Adipose tissue (tissue), 3 donors: ENCODE measurements around the gene P4HB. TPM values are rescaled to one million over a fixed set of nuclear protein-coding genes. Genes with fewer than 3 reads are reported as not detected.

Experiments used
- H3K27ac ChIP-seq: one replicate; pipeline ENCODE4 v1.5.1; 2013; ENCODE audit warnings: low read depth, low read length
- WGBS, 3 donors: extraction: QIAGEN DNeasy Blood & Tissue Kit; methylation state at CpG; one replicate each; pipeline ENCODE4 v1.1.7; 2013; 5-methylcytosine and 5-hydroxymethylcytosine counted together
- polyA plus RNA-seq, 3 donors: library from polyadenylated mRNA; stranded (reverse); fragments of 200-250 nt; gene quantifications; one replicate each; pipeline ENCODE4 v1.2.3, GENCODE V29; 2013
- donor health status: healthy with polysubstance abuse.
- donor health status: Bipolar disorder and iron deficiency.
- donor health status: healthy.

Gene P4HB
- polyA plus RNA-seq, 3 donors = 377 to 2,064 (median 453) TPM

DNA sequence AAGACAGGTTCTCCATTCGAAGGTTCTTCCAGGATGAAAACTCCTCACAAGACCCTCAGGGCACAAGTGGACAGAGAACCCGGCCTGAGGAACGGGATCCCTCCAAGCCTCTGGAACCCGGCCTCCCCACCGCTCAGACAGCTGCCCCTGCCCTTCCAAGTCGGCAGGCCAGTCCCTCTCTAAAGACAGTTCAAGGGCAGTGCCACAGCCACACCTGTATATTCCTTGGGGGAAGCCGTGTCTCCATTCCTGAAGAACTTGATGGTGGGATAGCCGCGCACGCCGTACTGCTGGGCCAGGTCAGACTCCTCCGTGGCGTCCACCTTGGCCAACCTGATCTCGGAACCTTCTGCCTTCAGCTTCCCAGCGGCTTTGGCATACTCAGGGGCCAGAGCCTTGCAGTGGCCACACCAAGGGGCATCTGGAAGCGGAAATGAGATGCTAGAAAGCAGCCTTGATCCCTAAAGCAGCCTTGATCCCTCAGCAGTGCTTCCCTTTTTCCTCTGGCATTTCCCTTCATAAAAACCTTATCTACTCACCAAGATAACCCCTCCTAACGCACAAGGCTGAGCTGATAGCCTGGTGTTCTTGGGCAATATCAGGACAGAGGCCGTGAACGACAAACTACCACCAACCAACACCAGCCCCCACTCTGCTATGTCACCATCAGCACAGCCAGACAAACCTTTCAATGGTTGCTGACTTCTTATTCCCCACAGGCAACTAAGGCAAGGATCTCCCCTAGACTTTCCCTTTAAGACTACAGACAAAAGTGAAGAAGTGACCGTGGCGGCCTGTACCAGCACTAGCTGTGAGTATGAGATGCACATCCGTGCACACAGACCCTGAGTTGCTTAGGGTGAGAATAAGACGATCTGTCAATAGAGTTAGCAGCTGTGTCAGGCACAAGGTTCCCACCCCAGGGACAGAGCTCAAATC is 1.1 kb downstream of the P4HB start:
- 29 to 52% (median 51%) methylated on average over 22 to 23 of the region's 23 CpGs for WGBS, 3 donors
- H3K27ac ChIP-seq = no peak overlapping the region

DNA sequence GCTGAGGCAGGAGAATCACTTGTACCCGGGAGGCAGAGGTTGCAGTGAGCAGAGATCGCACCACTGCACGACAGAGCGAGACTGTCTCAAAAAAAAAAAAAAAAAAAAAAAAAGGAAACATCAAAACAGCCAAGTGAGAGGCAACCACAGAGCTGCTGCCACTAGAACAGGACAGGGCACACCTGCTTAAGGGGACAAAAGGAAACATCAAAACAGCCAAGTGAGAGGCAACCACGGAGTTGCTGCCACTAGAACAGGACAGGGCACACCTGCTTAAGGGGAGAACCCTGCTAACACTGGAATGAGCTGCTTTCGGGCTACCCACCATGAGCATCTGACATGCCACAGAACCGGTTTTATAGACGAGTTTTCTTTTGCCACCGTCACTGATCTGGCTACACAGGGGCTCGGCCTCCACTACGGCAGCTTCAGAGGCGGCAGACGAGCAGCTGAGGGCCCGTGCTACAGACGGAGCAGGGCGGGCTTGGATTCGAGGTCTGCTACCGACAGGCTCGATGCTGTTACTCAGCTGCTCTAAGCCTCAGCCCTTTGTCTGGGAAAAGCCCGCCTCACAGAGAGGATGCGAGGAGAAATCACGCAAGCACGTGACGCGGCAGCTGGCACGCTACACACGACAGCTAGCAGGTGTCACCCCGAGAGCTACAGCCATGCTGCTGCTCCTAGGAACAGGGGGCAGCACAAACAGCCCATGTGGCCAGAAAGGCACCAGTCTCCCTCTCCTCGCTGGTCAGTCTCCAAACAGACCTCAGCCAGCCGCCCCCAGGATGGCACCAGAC is 2.0 kb downstream of the P4HB start:
- H3K27ac ChIP-seq = no peak overlapping the region
- 40 to 70% (median 70%) methylated on average over 30 of the region's 30 CpGs for WGBS, 3 donors

DNA sequence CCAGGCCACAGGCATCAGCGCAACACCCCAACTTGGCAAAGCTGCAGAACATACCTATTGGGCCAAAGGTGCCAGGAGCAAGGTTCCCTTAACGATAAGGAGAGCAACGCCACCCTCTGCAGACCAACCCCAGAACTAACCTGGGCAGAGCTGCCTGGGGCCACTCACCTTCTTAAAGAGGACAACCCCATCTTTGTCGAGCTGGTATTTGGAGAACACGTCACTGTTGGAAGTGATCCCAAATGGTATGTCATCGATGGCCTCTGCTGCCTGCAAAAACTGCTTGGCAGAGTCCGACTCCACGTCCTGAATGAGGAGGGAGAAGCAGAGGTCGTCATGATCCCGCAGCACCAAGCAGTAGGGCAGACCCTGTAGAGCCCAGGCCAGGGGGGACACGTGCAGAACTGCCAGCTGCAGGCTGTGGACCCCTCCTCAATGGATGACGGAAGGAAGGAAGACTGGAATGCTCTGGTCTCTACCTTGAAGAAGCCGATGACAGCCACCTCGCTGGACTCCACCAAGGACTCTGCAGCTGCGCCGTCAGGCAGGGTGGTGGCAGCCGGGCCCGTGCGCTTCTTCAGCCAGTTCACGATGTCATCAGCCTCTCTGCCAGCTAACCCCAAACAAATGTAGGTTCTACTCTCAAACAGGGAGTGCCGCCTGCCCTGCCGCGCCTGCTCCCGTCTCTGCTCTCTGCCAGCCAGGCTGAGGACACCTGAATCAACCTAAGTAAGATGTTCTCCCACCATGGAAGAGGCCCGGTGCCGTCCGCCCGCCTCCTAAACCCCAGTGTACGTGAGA is 5.2 kb downstream of the P4HB start:
- 38 to 74% (median 71%) methylated on average over 29 of the region's 29 CpGs for WGBS, 3 donors
- H3K27ac ChIP-seq = no peak overlapping the region

DNA sequence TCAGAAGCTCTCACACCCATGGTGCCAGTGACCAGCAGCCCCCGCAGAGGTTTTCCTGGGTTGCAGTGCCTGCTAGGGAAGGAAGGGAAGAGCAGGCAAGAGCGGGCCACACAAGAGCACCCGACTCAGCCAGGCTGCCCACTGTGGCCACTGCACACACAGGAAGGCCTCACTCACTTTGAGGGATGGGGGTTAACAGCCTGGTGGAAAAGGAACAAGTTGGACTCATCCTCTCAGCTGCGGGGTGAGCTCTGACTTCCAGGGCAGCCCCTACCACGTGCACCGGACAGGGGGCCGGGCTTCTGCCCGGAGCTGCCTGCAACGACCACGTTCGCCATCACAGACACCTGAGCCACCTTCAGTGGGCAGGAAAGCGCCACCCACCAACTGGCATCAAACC is 8.1 kb downstream of the P4HB start:
- no peak overlapping the region for H3K27ac ChIP-seq
- 84 to 88% (median 87%) methylated on average over 12 of the region's 12 CpGs for WGBS, 3 donors

DNA sequence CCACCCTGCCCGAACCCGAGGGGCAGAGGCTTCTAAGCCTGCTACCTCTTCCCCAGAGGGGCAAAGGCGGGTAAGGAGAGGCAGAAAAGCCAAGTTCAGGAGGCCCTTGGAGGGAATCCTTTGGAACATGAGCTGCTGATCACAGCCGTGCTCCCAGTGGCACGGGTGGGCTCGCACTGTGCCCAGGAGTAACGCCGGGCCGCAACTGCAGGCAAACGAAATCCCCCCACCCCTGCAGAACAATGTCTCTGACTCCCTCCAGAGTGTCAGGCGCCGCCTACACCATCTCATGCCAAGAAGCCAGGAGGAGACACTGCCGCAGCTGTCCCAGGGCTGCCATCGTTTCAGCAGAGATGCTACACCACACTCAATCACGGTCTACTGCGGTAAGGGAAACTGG is 8.9 kb downstream of the P4HB start:
- WGBS, 3 donors = 88 to 93% (median 90%) methylated on average over 16 of the region's 16 CpGs

DNA sequence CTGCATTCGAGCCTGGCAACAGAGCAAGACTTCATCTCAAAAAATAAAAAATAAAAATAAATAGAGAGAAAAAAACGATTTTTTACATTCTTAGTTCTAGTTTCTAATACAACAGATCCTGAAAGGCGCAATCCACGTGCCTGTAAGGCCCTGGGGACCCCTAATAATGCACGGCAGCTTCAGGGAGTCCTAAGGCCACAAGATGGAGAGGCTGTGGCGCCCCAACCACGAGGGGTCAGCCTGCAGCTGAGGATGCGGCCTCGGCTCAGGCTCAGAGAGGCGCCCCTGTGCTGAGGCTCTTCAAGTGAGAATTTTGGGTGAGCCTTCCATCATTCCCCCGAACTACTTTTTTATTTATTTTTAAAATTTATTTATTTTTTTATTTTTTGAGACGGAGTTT is 10.9 kb downstream of the P4HB start:
- H3K27ac ChIP-seq = no peak overlapping the region
- 87 to 93% (median 92%) methylated on average over 12 of the region's 12 CpGs for WGBS, 3 donors

More for the DNA sequence above, 8.9 kb downstream of the P4HB start:
- no peak overlapping the region for H3K27ac ChIP-seq

DNA sequence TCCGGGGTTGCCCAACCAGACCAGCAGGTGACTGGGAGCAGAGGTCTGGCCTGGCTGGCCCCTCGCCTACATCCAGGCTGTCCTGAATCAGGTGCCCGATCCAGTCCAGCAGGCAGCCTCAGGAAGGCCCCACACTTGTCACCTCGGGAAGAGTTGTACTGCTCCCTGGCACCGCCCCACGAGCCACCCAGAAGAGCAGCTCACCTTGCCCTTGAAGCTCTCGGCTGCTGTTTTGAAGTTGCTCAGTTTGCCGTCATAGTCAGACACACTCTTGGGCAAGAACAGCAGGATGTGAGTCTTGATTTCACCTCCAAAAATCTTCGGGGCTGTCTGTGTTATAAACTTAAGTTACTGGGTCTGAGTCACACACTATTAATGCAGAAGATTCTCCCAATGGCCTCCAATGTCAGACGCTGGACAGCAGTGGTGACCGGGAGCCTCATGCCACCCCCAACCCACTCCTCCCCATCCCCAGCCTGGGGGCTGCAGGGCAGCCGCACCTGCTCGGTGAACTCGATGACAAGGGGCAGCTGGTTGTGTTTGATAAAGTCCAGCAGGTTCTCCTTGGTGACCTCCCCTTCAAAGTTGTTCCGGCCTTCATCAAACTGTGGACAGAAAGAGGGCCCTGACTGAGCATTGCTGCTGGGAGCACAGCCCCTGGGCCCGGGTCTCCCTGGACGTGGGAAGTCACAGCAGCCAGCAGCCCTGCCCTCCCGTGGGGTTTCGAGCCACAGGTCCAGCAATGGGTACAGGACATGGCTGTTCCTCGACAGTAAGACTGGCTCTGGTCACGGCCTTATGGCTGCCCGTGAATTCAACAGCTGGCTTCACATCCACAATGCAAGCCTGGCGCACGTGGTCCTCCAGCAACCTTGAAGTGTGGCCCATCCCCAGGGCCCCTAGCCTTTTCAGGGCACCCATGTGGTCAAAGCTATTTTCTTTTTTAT is 13.3 kb downstream of the P4HB start:
- no peak overlapping the region for H3K27ac ChIP-seq
- WGBS, 3 donors = 59 to 85% (median 84%) methylated on average over 24 of the region's 24 CpGs

DNA sequence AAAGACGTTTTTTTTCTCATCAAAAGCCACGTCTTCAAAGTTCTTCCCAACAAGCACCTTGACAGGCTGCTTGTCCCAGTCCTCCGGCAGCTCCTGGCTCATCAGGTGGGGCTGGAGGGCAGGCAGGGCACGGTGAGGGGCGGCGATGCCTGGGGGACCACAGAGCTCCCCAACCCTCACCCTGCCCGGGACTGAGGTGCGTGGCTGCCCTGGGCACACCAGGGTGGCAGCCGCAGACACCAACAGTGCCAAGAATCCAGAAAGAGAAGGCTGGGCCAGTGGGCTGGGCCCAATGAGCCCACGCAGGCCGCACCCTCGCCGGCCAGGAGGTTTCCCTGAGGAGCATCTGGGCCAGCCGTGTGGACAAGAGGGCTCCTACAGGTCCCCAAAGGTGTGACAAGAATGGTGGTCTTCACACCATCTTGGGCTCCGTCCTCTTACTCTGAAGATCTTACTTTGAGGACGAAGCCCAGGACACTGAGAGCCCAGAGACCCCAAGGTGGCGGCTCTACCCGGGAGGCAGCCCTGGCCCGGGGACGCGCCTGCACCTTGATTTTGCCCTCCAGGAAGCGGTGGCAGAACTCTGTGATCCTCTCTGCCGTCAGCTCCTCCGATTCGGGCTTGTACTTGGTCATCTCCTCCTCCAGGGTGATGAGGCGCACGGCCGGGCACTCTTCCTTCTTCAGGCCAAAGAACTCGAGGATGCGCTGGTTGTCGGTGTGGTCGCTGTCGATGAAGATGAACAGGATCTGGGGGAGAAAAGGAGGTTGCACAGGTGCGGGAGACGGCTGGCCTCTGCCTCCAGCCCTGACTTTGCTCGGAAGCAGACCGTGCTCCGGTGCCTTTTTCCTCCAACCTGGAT is 14.2 kb downstream of the P4HB start:
- WGBS, 3 donors = 83 to 93% (median 92%) methylated on average over 36 to 38 of the region's 38 CpGs
- no peak overlapping the region for H3K27ac ChIP-seq

DNA sequence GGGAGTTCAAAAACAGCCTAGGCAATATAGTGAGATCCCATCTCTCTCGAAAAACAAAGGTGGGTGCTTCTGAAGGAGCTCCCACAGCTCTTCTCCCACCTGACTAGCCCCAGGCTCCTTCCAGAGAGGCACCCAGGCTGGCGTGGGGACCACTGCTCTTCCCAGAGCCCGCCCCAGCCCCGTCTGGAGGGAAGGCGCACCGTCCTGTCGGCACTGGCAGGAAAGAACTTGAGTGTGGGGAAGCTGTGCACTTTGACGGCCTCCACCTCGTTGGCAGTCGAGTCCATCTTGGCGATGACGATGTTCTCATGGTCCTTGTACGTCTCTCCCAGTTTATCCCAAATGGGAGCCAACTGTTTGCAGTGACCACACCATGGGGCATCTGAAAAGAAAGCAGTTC is 15.0 kb downstream of the P4HB start:
- 89 to 91% (median 90%) methylated on average over 13 of the region's 13 CpGs for WGBS, 3 donors
- H3K27ac ChIP-seq = no peak overlapping the region

DNA sequence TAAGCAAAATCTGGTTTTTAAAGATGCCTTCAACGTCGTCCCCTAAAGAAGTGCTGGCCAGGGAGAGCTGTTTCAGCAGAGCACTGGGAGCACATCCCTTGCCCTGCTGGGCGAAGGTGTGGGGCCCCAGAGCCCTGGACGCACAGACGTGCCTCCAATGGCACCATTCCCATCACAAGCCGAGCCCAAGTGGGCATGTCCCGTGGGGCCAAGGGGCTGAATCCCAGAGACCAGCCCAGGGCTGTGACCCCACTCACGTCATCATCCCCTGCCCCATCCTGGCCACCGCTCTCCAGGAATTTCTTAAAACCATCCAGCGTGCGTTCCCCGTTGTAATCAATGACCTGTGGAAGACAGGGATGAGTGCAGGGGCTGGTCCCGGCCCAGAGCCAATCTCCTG is 15.4 kb downstream of the P4HB start:
- WGBS, 3 donors = 66 to 86% (median 85%) methylated on average over 13 of the region's 13 CpGs

DNA sequence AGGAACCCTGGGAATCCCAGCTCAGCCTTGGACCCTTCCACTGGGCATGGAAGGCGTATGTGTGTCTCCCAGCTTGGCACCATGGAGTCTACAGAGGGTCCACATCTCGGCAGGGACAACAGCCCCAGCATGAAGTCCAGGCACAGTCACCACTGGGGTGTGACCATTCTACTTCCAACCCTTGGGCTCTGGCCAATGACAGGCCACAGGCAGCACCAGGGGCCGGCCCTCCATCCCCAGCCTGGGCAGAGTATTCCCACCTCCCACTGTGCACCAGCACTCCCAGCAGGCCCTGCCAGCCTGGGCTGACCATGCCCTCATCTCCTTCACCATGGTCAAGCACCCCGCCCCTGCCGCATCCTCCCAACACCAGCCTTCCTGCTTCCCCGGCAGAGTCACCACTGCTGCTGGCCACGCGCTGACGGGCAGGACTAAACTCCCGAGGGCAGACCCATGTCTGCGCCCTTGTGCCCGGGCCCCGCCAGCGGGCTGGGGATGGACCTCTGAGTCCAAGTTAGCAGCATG is 15.9 kb downstream of the P4HB start:
- H3K27ac ChIP-seq = no peak overlapping the region
- 80 to 89% (median 88%) methylated on average over 14 of the region's 14 CpGs for WGBS, 3 donors

More for the DNA sequence above, 15.4 kb downstream of the P4HB start:
- H3K27ac ChIP-seq = no peak overlapping the region

DNA sequence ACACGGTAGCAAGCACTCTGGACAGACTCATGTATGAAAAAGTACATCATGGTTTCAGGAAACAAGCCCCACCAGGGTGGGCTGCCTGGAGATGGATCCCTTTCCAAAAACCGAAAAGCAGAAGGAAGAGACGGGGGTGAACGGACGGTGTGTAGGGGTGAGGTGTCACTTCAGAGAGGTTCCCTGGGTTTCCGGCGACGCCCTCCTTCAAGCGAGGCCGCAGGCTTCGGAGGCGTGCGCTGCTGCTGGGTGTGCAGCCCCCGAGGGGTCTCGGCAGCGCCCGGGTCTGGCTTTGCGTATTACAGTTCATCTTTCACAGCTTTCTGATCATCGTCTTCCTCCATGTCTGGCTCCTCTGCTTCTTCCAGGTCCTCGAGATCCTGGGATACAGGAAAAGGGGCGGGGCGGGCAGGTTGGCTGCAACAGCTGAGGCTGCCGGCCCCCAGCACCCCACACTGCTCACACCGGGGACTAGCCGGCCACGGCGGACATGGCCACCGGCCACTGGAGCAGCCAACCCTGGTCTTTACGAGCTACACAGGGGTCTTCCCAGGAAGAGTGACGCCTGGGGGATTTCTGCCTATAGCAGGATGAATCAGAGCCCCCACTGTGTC is 16.5 kb downstream of the P4HB start:
- H3K27ac ChIP-seq = no peak overlapping the region
- WGBS, 3 donors = 82 to 85% (median 85%) methylated on average over 30 of the region's 30 CpGs

DNA sequence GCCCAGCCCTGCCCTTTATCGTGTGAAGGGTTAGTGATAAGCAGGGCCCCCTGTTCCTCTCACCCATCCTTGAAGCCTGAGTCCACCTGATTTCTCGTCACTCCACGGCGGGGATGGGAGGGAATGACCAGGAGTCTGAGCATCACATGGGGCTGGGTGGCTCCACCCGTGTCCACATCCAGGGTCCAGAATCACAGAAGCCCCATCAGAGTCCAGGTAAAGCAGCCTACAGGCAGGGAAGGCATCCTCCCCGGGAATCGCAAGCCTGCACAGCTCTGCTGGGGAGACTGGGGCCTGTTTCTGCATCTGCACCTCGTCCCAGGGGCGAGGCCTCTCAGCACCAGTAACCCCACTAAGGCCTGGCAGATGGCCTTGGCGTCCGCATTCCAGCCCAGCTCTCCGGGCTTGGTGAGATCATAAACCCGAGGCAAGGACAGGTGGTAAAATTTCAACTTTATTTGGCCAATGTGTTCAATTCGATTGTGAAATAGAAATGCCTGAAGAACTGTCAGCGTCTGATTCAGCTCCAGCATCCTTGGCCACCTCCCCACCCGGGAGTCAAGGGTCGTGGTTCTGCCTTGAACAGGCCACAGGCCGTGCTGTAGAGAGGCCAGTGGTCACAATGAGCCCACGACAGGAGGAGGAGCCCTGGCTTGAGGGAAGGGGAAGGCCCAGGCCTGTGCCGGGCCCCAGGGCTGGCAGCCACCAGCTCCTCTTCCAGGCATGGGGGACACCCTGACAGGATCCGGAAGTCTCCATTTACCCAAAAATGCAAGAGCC is 17.4 kb downstream of the P4HB start:
- 44 to 66% (median 61%) methylated on average over 21 of the region's 21 CpGs for WGBS, 3 donors
- H3K27ac ChIP-seq = no peak overlapping the region

DNA sequence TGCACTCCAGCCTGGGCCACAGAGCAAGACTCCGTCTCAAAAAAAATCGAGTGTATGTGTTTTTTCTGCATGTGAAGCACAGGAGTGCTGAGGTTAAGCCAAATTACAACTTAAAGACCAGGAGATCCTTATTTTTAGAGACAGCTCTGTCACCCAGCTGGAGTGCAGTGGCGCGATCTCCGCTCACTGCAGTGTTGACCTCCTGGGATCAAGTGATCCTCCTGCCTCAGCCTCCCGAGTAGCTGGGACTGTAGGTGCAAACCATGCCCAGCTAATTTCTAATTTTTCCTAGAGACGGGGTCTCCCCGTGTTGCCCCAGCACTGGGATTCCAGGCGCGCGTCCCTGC is 18.0 kb downstream of the P4HB start:
- WGBS, 3 donors = 82 to 93% (median 89%) methylated on average over 11 of the region's 11 CpGs
- no peak overlapping the region for H3K27ac ChIP-seq

DNA sequence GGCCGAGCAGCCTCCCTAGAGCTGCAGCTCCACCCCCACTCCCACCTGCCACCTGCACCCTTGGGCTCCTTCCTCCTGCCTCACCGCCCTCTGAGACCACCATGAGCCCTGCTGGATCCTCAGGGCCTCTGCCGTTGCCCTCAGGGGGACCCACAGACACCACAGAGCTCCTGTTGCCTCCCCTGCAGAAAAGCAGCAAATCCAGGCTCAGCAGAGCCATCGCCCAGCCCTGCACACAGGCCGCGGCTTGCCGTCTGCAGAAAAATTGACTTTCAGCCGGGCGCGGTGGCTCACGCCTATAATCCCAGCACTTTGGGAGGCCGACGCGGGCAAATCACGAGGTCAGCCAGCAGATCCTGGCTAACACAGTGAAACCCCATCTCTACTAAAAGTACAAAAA is 18.5 kb downstream of the P4HB start:
- WGBS, 3 donors = 58 to 79% (median 75%) methylated on average over 14 to 15 of the region's 15 CpGs
- H3K27ac ChIP-seq = no peak overlapping the region
